ENCODE results near the gene UMODL1.

The UMODL1 gene

DNA sequence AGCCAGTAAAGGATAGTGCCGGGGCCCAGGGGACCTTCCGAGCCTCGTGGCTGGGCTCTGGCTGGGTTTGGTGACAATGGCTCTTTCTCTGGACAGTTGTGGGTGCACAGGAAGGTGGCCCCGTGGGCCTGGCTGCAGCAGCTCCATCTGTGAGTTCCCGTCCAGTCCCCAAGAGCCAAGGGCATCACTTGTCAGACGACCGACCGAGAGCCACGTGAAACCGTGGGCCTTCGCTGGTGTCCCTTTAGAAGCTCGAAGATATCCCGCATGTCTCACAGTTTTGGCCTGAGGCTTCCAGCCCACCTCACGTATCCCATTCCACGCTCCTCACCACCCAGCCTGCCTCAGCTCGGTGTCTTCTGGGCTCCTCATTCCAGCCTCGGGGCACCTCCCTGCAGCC, 27.2 kb upstream of the UMODL1 start:
- Histone ChIP-seq H2AFZ (ENCODE audit: low read depth, low read length) (no peak overlapping the region), H3K27ac (ENCODE audit: low read length) (no peak overlapping the region), H3K4me3 (ENCODE audit: low read depth in 1 of 2, low read length in 2 of 2) (no peak overlapping the region), H3K4me1 (ENCODE audit: insufficient read depth, low read length) (peaks cover 4% of the 10 kb centered on the region), H3K36me3 (ENCODE audit: insufficient read depth, low read length) (no peaks in the 10 kb centered on the region), H3K4me2 (ENCODE audit: insufficient read depth, low read length) (no peak overlapping the region), H3K9me3 (ENCODE audit: insufficient read depth, low read length, severe bottlenecking) (no peaks in the 10 kb centered on the region), H3K9ac (ENCODE audit: low read depth, low read length) (no peak overlapping the region), H3K27me3 (ENCODE audit: insufficient read depth, low read length, poor library complexity) (no peaks in the 10 kb centered on the region), H4K20me1 (ENCODE audit: insufficient read depth, low read length) (no peaks in the 10 kb centered on the region), H3K79me2 (ENCODE audit: insufficient read depth, low read length) (no peaks in the 10 kb centered on the region)
- DNase-seq (no peak), ATAC-seq (ENCODE audit: insufficient read depth, low read depth) (no peak)
- TF ChIP-seq, protein P1, sequence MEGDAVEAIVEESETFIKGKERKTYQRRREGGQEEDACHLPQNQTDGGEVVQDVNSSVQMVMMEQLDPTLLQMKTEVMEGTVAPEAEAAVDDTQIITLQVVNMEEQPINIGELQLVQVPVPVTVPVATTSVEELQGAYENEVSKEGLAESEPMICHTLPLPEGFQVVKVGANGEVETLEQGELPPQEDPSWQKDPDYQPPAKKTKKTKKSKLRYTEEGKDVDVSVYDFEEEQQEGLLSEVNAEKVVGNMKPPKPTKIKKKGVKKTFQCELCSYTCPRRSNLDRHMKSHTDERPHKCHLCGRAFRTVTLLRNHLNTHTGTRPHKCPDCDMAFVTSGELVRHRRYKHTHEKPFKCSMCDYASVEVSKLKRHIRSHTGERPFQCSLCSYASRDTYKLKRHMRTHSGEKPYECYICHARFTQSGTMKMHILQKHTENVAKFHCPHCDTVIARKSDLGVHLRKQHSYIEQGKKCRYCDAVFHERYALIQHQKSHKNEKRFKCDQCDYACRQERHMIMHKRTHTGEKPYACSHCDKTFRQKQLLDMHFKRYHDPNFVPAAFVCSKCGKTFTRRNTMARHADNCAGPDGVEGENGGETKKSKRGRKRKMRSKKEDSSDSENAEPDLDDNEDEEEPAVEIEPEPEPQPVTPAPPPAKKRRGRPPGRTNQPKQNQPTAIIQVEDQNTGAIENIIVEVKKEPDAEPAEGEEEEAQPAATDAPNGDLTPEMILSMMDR (IDR thresholded peaks at IDR 0.05; ENCODE audit: borderline replicate concordance, extremely low read depth, low read length, poor library complexity, severe bottlenecking): no peak
- TF ChIP-seq EZH2 (IDR thresholded peaks at IDR 0.05; ENCODE audit: borderline replicate concordance, low read depth, low read length, severe bottlenecking): no peak

DNA sequence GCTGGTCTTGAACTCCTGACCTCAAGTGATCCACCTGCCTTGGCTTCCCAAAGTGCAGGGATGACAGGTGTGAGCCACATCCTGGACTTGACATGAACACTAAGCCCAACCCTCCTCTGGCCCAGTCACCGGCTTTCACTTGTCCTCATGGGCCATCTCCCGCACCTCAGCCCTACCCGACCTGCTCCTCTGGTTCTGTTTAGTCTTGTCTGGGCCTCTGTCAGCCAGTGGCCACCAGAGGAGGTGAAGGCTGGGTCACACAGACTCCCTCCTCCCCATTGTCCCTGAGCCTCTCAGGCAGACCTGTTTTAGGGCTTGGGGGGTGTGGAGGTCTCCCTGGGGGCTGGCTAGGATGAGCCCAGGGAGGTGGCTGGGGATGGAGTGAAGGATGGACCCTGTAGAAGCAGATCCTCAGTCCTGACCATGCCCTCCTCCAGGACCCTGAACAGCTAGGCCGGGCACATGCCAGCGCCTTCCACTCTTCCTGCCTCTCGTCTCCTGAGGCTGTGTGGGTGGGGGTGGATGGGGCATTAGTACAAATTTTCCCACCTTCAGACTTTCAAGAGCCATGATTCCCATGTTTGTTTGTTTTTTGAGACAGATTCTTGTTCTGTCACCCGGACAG, 26.1 kb upstream of the UMODL1 start:
- Histone ChIP-seq H3K9ac (ENCODE audit: low read depth, low read length) (no peak overlapping the region), H4K20me1 (ENCODE audit: insufficient read depth, low read length) (no peaks in the 10 kb centered on the region), H3K4me2 (ENCODE audit: insufficient read depth, low read length) (no peak overlapping the region), H3K27ac (ENCODE audit: low read length) (no peak overlapping the region), H2AFZ (ENCODE audit: low read depth, low read length) (no peak overlapping the region), H3K27me3 (ENCODE audit: insufficient read depth, low read length, poor library complexity) (no peaks in the 10 kb centered on the region), H3K4me1 (ENCODE audit: insufficient read depth, low read length) (no peaks in the 10 kb centered on the region), H3K4me3 (ENCODE audit: low read depth in 1 of 2, low read length in 2 of 2) (no peak overlapping the region), H3K36me3 (ENCODE audit: insufficient read depth, low read length) (no peaks in the 10 kb centered on the region), H3K9me3 (ENCODE audit: insufficient read depth, low read length, severe bottlenecking) (no peaks in the 10 kb centered on the region), H3K79me2 (ENCODE audit: insufficient read depth, low read length) (no peaks in the 10 kb centered on the region)
- ATAC-seq (ENCODE audit: insufficient read depth, low read depth) (no peak), DNase-seq (no peak)
- no peak for TF ChIP-seq EZH2 (IDR thresholded peaks at IDR 0.05; ENCODE audit: borderline replicate concordance, low read depth, low read length, severe bottlenecking)
- TF ChIP-seq, protein P1 (IDR thresholded peaks at IDR 0.05; ENCODE audit: borderline replicate concordance, extremely low read depth, low read length, poor library complexity, severe bottlenecking): no peak

DNA sequence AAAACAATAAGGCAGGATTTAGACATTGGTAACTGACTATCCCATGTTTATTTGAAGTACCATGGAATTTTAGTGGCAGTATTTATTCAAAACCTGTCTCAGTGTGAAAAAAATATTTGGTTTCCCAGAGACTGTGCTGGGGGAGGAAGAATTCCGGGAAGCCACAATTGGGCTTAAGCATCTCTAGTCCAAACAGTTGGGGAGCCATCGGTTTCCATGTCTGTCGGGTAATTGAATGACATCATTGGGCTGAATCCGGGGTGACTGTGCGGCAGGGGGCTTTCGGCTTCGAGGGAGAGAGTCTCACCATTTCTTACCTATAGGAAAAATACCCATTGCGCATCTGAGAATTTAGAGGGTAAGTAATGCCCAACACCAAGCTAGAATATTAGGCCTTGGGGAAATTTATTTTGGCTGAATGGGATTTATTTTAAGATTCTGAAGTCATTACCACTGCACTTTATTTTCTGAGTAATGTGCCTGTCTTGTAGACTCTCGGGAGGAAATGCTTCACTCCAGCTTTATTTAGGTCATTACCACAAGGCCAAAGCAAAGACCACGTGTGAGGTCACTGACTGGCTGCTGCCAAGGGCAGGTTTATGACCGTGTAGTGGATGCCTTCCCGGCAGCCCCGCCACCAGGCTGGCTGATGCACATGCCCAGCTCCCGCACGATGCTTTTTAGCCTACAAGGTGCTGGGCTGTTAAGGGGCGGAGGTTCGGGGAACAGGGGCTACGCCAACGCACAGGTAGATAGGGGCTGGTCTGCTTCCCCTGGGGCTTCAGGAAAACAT, 23.1 kb upstream of the UMODL1 start:
- Histone ChIP-seq H3K4me1 (ENCODE audit: insufficient read depth, low read length) (peaks cover 8% of the 10 kb centered on the region), H4K20me1 (ENCODE audit: insufficient read depth, low read length) (no peaks in the 10 kb centered on the region), H3K27ac (ENCODE audit: low read length) (no peak overlapping the region), H3K79me2 (ENCODE audit: insufficient read depth, low read length) (no peaks in the 10 kb centered on the region), H3K4me2 (ENCODE audit: insufficient read depth, low read length) (no peak overlapping the region), H3K9ac (ENCODE audit: low read depth, low read length) (no peak overlapping the region), H2AFZ (ENCODE audit: low read depth, low read length) (no peak overlapping the region), H3K36me3 (ENCODE audit: insufficient read depth, low read length) (no peaks in the 10 kb centered on the region), H3K27me3 (ENCODE audit: insufficient read depth, low read length, poor library complexity) (no peaks in the 10 kb centered on the region), H3K4me3 (ENCODE audit: low read depth in 1 of 2, low read length in 2 of 2) (no peak overlapping the region), H3K9me3 (ENCODE audit: insufficient read depth, low read length, severe bottlenecking) (no peaks in the 10 kb centered on the region)
- DNase-seq: no peak
- ATAC-seq (ENCODE audit: insufficient read depth, low read depth): no peak
- TF ChIP-seq, protein P1 (IDR thresholded peaks at IDR 0.05; ENCODE audit: borderline replicate concordance, extremely low read depth, low read length, poor library complexity, severe bottlenecking): no peak
- TF ChIP-seq EZH2 (IDR thresholded peaks at IDR 0.05; ENCODE audit: borderline replicate concordance, low read depth, low read length, severe bottlenecking): no peak
